OCI-LY7 (cell line): ENCODE measurements around the gene ARHGAP26. TPM values are rescaled to one million over a fixed set of nuclear protein-coding genes. Genes with fewer than 3 reads are reported as not detected.

Source experiments
- BruUV-seq: library from RNA; stranded (reverse); fragments of 400-500 nt; replicated peaks from 2 replicates; lab custom pipeline; 2021; lab: Mats Ljungman, UMichigan
- CTCF ChIA-PET: fragments of 300-600 bp; sonication (Branson Sonifier 250); formaldehyde crosslinking; loops from one replicate; lab custom pipeline; 2022; ENCODE audit warnings: antibody characterized with exemption; ENCODE audit not compliant: unreplicated experiment; lab: Charles Lee
- POLR2A ChIA-PET: fragments of 300-600 bp; sonication (Branson Sonifier 250); formaldehyde crosslinking; loops from one replicate; lab custom pipeline; 2022; ENCODE audit warnings: antibody characterized with exemption; lab: Charles Lee
- DNase-seq: peaks from one replicate; pipeline ENCODE4 v3.0.0-alpha.2; 2015; ENCODE audit warnings: low spot score
- H2AFZ ChIP-seq: fragments of 200-600 bp; sonication (generic), shearing (Covaris generic); 2 replicates; pipeline ENCODE4 v1.6.1; 2014; ENCODE audit warnings: mild to moderate bottlenecking, antibody characterized with exemption, low read length, moderate library complexity
- H3K27ac ChIP-seq: fragments of 200-600 bp; sonication (generic); 2 replicates; pipeline ENCODE4 v1.5.1; 2014; ENCODE audit warnings: mixed run types, low read depth, mild to moderate bottlenecking, moderate library complexity, low read length, inconsistent platforms; ENCODE audit not compliant: poor library complexity, severe bottlenecking
- H3K36me3 ChIP-seq: fragments of 200-600 bp; sonication (generic); 2 replicates; pipeline ENCODE4 v1.6.1; 2014; ENCODE audit warnings: mild to moderate bottlenecking, antibody characterized with exemption, low read length, moderate library complexity, mixed read lengths; ENCODE audit not compliant: insufficient read depth
- H3K4me1 ChIP-seq: fragments of 200-600 bp; sonication (generic); 2 replicates; pipeline ENCODE4 v1.5.1; 2014; ENCODE audit warnings: mild to moderate bottlenecking, low read length; ENCODE audit not compliant: insufficient read depth, poor library complexity, severe bottlenecking
- H3K4me2 ChIP-seq: fragments of 200-600 bp; sonication (generic); 2 replicates; pipeline ENCODE4 v1.6.1; 2014; ENCODE audit warnings: mild to moderate bottlenecking, low read length
- H3K4me3 ChIP-seq: fragments of 200-600 bp; sonication (generic); 2 replicates; pipeline ENCODE4 v1.5.1; 2014; ENCODE audit warnings: mild to moderate bottlenecking, low read depth, low read length; ENCODE audit not compliant: poor library complexity, severe bottlenecking
- H3K79me2 ChIP-seq: fragments of 200-600 bp; sonication (generic); 2 replicates; pipeline ENCODE4 v1.6.1; 2016; ENCODE audit warnings: low read depth, mild to moderate bottlenecking, low read length, moderate library complexity, mixed read lengths; ENCODE audit not compliant: insufficient read depth
- H3K9me2 ChIP-seq: fragments of 200-600 bp; sonication (generic); 2 replicates; pipeline ENCODE4 v1.6.1; 2016; ENCODE audit warnings: mild to moderate bottlenecking, low read length, mixed read lengths; ENCODE audit not compliant: insufficient read depth
- H3K9me3 ChIP-seq: fragments of 200-600 bp; sonication (generic); 2 replicates; pipeline ENCODE4 v1.6.1; 2014; ENCODE audit warnings: mild to moderate bottlenecking, mixed run types, low read length, mixed read lengths
- H4K20me1 ChIP-seq: fragments of 200-600 bp; sonication (generic); 2 replicates; pipeline ENCODE4 v1.6.1; 2014; ENCODE audit warnings: mild to moderate bottlenecking, antibody characterized with exemption, low read length, moderate library complexity, mixed read lengths; ENCODE audit not compliant: insufficient read depth
- CTCF ChIP-seq: fragments of 200-600 bp; sonication (generic); conservative IDR thresholded peaks from 2 replicates; pipeline ENCODE4 v1.5.1; 2014; ENCODE audit warnings: mild to moderate bottlenecking, antibody characterized with exemption, low read length, moderate library complexity, mixed read lengths
- EZH2phosphoT487 ChIP-seq: fragments of 200-600 bp; sonication (generic); IDR thresholded peaks from 2 replicates; pipeline ENCODE4 v1.6.1; 2018; ENCODE audit warnings: low read depth, borderline replicate concordance, mild to moderate bottlenecking, mixed run types, antibody characterized with exemption, low read length, moderate library complexity, mixed read lengths
- intact Hi-C: fragments of 100-400 bp; cut with micrococcal nuclease; formaldehyde crosslinking; loops from one replicate; pipeline ENCODE4 v1.10.0; 2022; ENCODE audit not compliant: unreplicated experiment
- total RNA-seq, 2 experiments: library from RNA; depleted of rRNA in 1 of 2; stranded (reverse); fragments of >200 nt in 1 of 2; shearing (Covaris generic) in 1 of 2; gene quantifications; 2 replicates each; pipeline ENCODE4 v1.2.3, GENCODE V29; 2014 to 2022

The ARHGAP26 gene
- total RNA-seq, 2 experiments from 2014 or later = 7.0 to 19.1 TPM

GRCh38 chr5:142769251-142769792 lies 855 bp upstream of the ARHGAP26 start:
- no peak overlapping the region for H3K27ac ChIP-seq
- BruUV-seq = no TSS peak

GRCh38 chr5:142770650-142771609 lies 753 bp downstream of the ARHGAP26 start:
- intact Hi-C loops = loop anchor here (1.0 to 2.0 kb wide), 4 partner anchors 31 to 822 kb away; no protein-coding TSS in a partner anchor
- Histone ChIP-seq H3K79me2 (no peaks in the 10 kb centered on the region), H3K4me2 (peak overlapping the region; percentile 99), H3K9me3 (no peaks in the 10 kb centered on the region), H3K36me3 (no peaks in the 10 kb centered on the region), H4K20me1 (0 out of 2 replicates have a peak, but pooled peaks cover 5% of the 10 kb centered on the region), H3K4me1 (peaks cover 15% of the 10 kb centered on the region), H2AFZ (peak overlapping the region; percentile 90), H3K4me3 (peak overlapping the region; percentile 76), H3K27ac (peak overlapping the region; percentile 35), H3K9me2 (no peaks in the 10 kb centered on the region)
- ChIA-PET CTCF (interaction anchor here (0.6 to 1.4 kb wide), 8 partner anchors 14 to 118 kb away, joined by 3 to 4 read pairs (median 3); no protein-coding TSS in a partner anchor), POLR2A (interaction anchor here (0.7 to 1.5 kb wide), 7 partner anchors 9 to 811 kb away, joined by 3 to 6 read pairs (median 3); no protein-coding TSS in a partner anchor)
- TF ChIP-seq EZH2phosphoT487 (no peak), CTCF (peak; percentile 47)
- BruUV-seq = no TSS peak
- DNase-seq = peak; percentile 68

More at GRCh38 chr5:142769251-142769792, 855 bp upstream of the ARHGAP26 start:
- CTCF ChIA-PET = interaction anchor here (1.3 kb wide), 1 partner anchor 98 kb away, joined by 7 read pairs; no protein-coding TSS in a partner anchor
- H2AFZ ChIP-seq = peak overlapping the region; percentile 98
- H3K4me1 ChIP-seq = peaks cover 15% of the 10 kb centered on the region
- H3K9me3 ChIP-seq = no peaks in the 10 kb centered on the region
- H4K20me1 ChIP-seq = 0 out of 2 replicates have a peak, but pooled peaks cover 5% of the 10 kb centered on the region
- intact Hi-C loops = no loop called here
- H3K79me2 ChIP-seq = no peaks in the 10 kb centered on the region
- H3K4me2 ChIP-seq = peak overlapping the region; percentile 92
- peak overlapping the region; percentile 76 for H3K4me3 ChIP-seq
- TF ChIP-seq EZH2phosphoT487 (no peak), CTCF (no peak)
- DNase-seq = no peak
- H3K9me2 ChIP-seq = no peaks in the 10 kb centered on the region
- H3K36me3 ChIP-seq = no peaks in the 10 kb centered on the region
- POLR2A ChIA-PET = interaction anchor here (1.0 to 2.8 kb wide), 5 partner anchors 8 to 206 kb away, joined by 3 to 9 read pairs (median 4); no protein-coding TSS in a partner anchor
